OCI-LY7 (cell line): ENCODE data around the gene ARL16. TPM values are rescaled to one million over a fixed set of nuclear protein-coding genes. Genes with fewer than 3 reads are reported as not detected.

ENCODE experiments used
- BruUV-seq: library from RNA; stranded (reverse); fragments of 400-500 nt; replicated peaks from 2 replicates; lab custom pipeline; 2021; lab: Mats Ljungman, UMichigan
- CTCF ChIA-PET: fragments of 300-600 bp; sonication (Branson Sonifier 250); formaldehyde crosslinking; loops from one replicate; lab custom pipeline; 2022; ENCODE audit warnings: antibody characterized with exemption; ENCODE audit not compliant: unreplicated experiment; lab: Charles Lee
- POLR2A ChIA-PET: fragments of 300-600 bp; sonication (Branson Sonifier 250); formaldehyde crosslinking; loops from one replicate; lab custom pipeline; 2022; ENCODE audit warnings: antibody characterized with exemption; lab: Charles Lee
- DNase-seq: peaks from one replicate; pipeline ENCODE4 v3.0.0-alpha.2; 2015; ENCODE audit warnings: low spot score
- H2AFZ ChIP-seq: fragments of 200-600 bp; sonication (generic), shearing (Covaris generic); 2 replicates; pipeline ENCODE4 v1.6.1; 2014; ENCODE audit warnings: mild to moderate bottlenecking, antibody characterized with exemption, low read length, moderate library complexity
- H3K27ac ChIP-seq: fragments of 200-600 bp; sonication (generic); 2 replicates; pipeline ENCODE4 v1.5.1; 2014; ENCODE audit warnings: mixed run types, low read depth, mild to moderate bottlenecking, moderate library complexity, low read length, inconsistent platforms; ENCODE audit not compliant: poor library complexity, severe bottlenecking
- H3K36me3 ChIP-seq: fragments of 200-600 bp; sonication (generic); 2 replicates; pipeline ENCODE4 v1.6.1; 2014; ENCODE audit warnings: mild to moderate bottlenecking, antibody characterized with exemption, low read length, moderate library complexity, mixed read lengths; ENCODE audit not compliant: insufficient read depth
- H3K4me1 ChIP-seq: fragments of 200-600 bp; sonication (generic); 2 replicates; pipeline ENCODE4 v1.5.1; 2014; ENCODE audit warnings: mild to moderate bottlenecking, low read length; ENCODE audit not compliant: insufficient read depth, poor library complexity, severe bottlenecking
- H3K4me2 ChIP-seq: fragments of 200-600 bp; sonication (generic); 2 replicates; pipeline ENCODE4 v1.6.1; 2014; ENCODE audit warnings: mild to moderate bottlenecking, low read length
- H3K4me3 ChIP-seq: fragments of 200-600 bp; sonication (generic); 2 replicates; pipeline ENCODE4 v1.5.1; 2014; ENCODE audit warnings: mild to moderate bottlenecking, low read depth, low read length; ENCODE audit not compliant: poor library complexity, severe bottlenecking
- H3K79me2 ChIP-seq: fragments of 200-600 bp; sonication (generic); 2 replicates; pipeline ENCODE4 v1.6.1; 2016; ENCODE audit warnings: low read depth, mild to moderate bottlenecking, low read length, moderate library complexity, mixed read lengths; ENCODE audit not compliant: insufficient read depth
- H3K9me2 ChIP-seq: fragments of 200-600 bp; sonication (generic); 2 replicates; pipeline ENCODE4 v1.6.1; 2016; ENCODE audit warnings: mild to moderate bottlenecking, low read length, mixed read lengths; ENCODE audit not compliant: insufficient read depth
- H3K9me3 ChIP-seq: fragments of 200-600 bp; sonication (generic); 2 replicates; pipeline ENCODE4 v1.6.1; 2014; ENCODE audit warnings: mild to moderate bottlenecking, mixed run types, low read length, mixed read lengths
- H4K20me1 ChIP-seq: fragments of 200-600 bp; sonication (generic); 2 replicates; pipeline ENCODE4 v1.6.1; 2014; ENCODE audit warnings: mild to moderate bottlenecking, antibody characterized with exemption, low read length, moderate library complexity, mixed read lengths; ENCODE audit not compliant: insufficient read depth
- EZH2phosphoT487 ChIP-seq: fragments of 200-600 bp; sonication (generic); IDR thresholded peaks from 2 replicates; pipeline ENCODE4 v1.6.1; 2018; ENCODE audit warnings: low read depth, borderline replicate concordance, mild to moderate bottlenecking, mixed run types, antibody characterized with exemption, low read length, moderate library complexity, mixed read lengths
- intact Hi-C: fragments of 100-400 bp; cut with micrococcal nuclease; formaldehyde crosslinking; loops from one replicate; pipeline ENCODE4 v1.10.0; 2022; ENCODE audit not compliant: unreplicated experiment
- total RNA-seq, 2 experiments: library from RNA; depleted of rRNA in 1 of 2; stranded (reverse); fragments of >200 nt in 1 of 2; shearing (Covaris generic) in 1 of 2; gene quantifications; 2 replicates each; pipeline ENCODE4 v1.2.3, GENCODE V29; 2014 to 2022
- TF ChIP-seq, protein P1 (sequence below): fragments of 200-600 bp; sonication (generic); conservative IDR thresholded peaks from 2 replicates; pipeline ENCODE4 v1.5.1; 2014; ENCODE audit warnings: mild to moderate bottlenecking, antibody characterized with exemption, low read length, moderate library complexity, mixed read lengths

Gene ARL16
- total RNA-seq, 2 experiments from 2014 or later, result 49.8 to 86.1 TPM

DNA sequence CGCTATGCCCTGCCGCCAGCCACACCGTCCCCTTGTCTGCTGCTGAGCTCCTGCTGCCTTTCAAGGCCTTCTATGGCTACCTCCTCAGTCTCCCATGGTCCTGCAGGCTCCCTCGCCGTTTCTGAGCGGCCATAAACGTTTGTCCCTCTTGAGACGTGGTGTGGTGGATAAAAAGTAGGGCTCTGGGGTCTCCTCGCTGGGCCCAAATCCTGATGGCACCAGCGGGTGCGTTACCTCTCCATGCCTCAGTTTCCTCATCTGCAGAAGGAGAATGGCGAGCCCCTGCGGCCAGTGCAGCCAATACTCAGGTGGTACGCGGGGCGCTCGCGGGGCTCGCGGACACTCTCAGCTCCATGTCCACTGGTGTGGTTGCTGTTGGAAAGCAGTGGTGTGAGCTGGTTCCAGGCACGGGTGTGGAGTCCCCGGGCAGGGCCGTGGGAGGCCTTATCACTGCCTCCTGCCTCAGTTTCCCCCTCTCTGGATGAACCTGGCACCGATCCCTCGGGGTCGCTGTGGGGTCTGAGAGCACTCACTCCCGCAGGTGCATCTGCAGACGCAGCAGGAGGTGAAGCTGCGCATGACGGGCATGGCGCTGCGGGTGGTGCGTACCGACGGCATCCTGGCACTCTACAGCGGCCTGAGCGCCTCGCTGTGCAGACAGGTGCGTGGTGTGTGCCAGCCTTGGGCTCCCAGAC, 31.0 kb upstream of the ARL16 start:
- TF ChIP-seq EZH2phosphoT487, result no peak
- TF ChIP-seq, protein P1, sequence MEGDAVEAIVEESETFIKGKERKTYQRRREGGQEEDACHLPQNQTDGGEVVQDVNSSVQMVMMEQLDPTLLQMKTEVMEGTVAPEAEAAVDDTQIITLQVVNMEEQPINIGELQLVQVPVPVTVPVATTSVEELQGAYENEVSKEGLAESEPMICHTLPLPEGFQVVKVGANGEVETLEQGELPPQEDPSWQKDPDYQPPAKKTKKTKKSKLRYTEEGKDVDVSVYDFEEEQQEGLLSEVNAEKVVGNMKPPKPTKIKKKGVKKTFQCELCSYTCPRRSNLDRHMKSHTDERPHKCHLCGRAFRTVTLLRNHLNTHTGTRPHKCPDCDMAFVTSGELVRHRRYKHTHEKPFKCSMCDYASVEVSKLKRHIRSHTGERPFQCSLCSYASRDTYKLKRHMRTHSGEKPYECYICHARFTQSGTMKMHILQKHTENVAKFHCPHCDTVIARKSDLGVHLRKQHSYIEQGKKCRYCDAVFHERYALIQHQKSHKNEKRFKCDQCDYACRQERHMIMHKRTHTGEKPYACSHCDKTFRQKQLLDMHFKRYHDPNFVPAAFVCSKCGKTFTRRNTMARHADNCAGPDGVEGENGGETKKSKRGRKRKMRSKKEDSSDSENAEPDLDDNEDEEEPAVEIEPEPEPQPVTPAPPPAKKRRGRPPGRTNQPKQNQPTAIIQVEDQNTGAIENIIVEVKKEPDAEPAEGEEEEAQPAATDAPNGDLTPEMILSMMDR, result no peak
- CTCF ChIA-PET, result no interaction called here
- BruUV-seq, result no TSS peak
- Histone ChIP-seq H3K36me3 (peaks cover 33% of the 10 kb centered on the region), H3K4me3 (no peak overlapping the region), H3K4me1 (peaks cover 27% of the 10 kb centered on the region), H2AFZ (no peak overlapping the region), H3K4me2 (no peak overlapping the region), H3K9me3 (no peaks in the 10 kb centered on the region), H3K79me2 (peaks cover 8% of the 10 kb centered on the region; the same call in 1 of the 2 replicates), H3K27ac (no peak overlapping the region), H3K9me2 (no peaks in the 10 kb centered on the region), H4K20me1 (no peaks in the 10 kb centered on the region)
- POLR2A ChIA-PET, result interaction anchor here (0.5 kb wide), 1 partner anchor 10 kb away, joined by 5 read pairs; no protein-coding TSS in a partner anchor
- intact Hi-C loops, result no loop called here
- DNase-seq, result no peak

DNA sequence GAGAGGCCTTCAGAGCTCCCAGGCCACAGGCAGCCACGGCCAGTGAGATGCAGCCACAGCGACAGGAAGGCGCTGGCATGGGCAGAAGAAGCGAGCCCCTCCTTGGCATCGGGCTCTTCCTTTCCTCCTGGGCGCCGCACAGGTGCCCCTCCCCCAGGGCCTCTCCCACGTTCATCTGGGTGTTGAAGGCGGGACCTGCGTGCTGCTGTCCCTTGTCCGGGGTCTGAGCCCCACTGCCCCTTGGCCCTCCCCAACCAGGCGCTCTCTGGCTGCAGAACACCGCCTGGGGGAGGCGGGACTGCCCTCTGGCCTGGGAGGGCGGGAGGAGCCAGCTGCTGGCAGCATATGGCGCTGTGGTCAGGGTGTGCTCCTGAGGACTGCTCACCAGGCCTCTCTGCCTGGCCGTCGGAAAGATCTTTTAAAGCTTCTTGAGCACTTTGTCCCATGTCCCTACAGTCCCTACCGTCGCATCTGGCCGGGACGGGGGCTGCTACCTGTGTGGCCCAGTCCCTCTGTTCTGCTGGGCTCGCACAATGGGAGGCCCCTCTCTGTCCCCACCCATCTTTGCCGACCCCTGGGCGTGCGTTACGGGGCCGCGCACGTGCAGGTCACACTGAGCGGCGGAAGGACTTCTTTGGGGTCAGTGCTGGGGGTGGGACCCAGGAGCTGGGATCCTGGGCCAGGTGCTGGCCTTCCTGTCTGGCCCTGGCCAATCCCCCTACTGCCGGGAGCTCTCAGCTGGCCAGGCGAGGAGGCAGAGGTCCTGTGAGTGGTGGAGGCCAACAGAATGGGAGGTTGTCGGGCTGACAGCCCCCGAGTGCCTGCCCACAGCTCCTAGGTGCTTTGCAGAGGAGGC, 30.2 kb upstream of the ARL16 start:
- DNase-seq, result no peak
- H3K4me1 ChIP-seq, result peaks cover 27% of the 10 kb centered on the region
- H4K20me1 ChIP-seq, result no peaks in the 10 kb centered on the region
- H3K4me3 ChIP-seq, result peak overlapping the region; percentile 76
- H3K9me2 ChIP-seq, result no peaks in the 10 kb centered on the region
- ChIA-PET POLR2A (interaction anchor here (0.5 to 1.5 kb wide), 2 partner anchors 11 kb away, joined by 5 to 10 read pairs; partner anchors contain the start of gene MRPL12), CTCF (no interaction called here)
- no peaks in the 10 kb centered on the region for H3K9me3 ChIP-seq
- H3K79me2 ChIP-seq, result peaks cover 8% of the 10 kb centered on the region; the same call in 1 of the 2 replicates
- H3K36me3 ChIP-seq, result peaks cover 33% of the 10 kb centered on the region
- H3K4me2 ChIP-seq, result peak overlapping the region; percentile 93
- intact Hi-C loops, result loop anchor here (2.0 kb wide), 1 partner anchor 213 kb away; the partner anchor contains the start of gene MAFG
- no peak overlapping the region for H3K27ac ChIP-seq
- BruUV-seq, result no TSS peak
- H2AFZ ChIP-seq, result no peak overlapping the region
- TF ChIP-seq, protein P1, result no peak
- no peak for TF ChIP-seq EZH2phosphoT487
